ENCODE results near the gene KIF20B.

Gene KIF20B

DNA sequence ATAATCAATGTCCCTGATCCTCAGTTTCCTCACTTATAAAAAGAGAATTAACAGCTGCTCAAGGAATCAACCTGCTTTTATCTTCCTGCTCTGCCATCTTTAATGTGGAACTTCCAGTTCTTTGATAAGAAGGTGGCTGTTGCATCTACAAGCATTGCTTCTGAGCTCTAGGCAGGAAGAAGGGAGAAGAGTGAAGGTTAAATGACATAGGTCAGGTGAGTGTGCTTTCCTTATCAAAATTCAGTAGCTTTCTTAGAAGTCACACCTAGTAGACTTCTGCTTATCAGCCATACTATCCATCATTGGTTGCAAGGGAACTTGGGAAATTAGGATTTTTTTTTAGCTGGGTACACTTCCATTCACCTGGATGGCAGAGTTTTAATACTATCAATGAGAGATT lies 24.0 kb upstream of the KIF20B start:
- H3K36me3 ChIP-seq, result no peaks in the 10 kb centered on the region
- TF ChIP-seq, protein P1, sequence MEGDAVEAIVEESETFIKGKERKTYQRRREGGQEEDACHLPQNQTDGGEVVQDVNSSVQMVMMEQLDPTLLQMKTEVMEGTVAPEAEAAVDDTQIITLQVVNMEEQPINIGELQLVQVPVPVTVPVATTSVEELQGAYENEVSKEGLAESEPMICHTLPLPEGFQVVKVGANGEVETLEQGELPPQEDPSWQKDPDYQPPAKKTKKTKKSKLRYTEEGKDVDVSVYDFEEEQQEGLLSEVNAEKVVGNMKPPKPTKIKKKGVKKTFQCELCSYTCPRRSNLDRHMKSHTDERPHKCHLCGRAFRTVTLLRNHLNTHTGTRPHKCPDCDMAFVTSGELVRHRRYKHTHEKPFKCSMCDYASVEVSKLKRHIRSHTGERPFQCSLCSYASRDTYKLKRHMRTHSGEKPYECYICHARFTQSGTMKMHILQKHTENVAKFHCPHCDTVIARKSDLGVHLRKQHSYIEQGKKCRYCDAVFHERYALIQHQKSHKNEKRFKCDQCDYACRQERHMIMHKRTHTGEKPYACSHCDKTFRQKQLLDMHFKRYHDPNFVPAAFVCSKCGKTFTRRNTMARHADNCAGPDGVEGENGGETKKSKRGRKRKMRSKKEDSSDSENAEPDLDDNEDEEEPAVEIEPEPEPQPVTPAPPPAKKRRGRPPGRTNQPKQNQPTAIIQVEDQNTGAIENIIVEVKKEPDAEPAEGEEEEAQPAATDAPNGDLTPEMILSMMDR (IDR thresholded peaks at IDR 0.05), result no peak

DNA sequence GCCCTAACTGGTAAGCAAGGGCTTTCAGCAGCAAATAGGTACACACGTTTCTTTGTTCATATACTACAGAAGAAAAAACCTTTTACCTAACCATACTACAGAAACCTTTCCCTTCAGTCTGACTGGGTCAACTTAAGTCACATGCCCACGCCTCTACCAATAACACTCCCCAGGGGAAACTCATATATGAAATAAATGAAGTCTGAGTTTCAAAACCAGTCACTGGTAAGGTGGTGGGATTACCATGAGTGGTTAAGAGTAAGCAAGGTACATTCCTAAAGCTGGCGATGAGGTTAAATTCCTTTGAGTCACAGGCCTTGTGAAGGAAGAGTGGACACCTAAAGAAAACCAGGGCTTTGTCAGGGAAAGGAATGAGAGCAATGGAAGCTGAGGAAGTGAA lies 21.4 kb upstream of the KIF20B start:
- H3K4me3 ChIP-seq (ENCODE audit: low read depth in 1 of 2, low read length in 1 of 2), result no peak overlapping the region
- no peak overlapping the region for H3K27ac ChIP-seq
- no peaks in the 10 kb centered on the region for H3K36me3 ChIP-seq
- H3K9me3 ChIP-seq, result no peaks in the 10 kb centered on the region
- TF ChIP-seq, protein P1 (IDR thresholded peaks at IDR 0.05), result no peak
- H3K4me1 ChIP-seq (ENCODE audit: control insufficient read depth in 1 of 2, insufficient read depth in 1 of 2, low read depth in 1 of 2, low read length in 1 of 2), result peaks cover 0 to 5% of the 10 kb centered on the region in 2 experiments
- peaks cover 6% of the 10 kb centered on the region for H3K27me3 ChIP-seq

More for the DNA sequence above, 24.0 kb upstream of the KIF20B start:
- H3K9me3 ChIP-seq, result no peaks in the 10 kb centered on the region
- no peak overlapping the region for H3K4me3 ChIP-seq (ENCODE audit: low read depth in 1 of 2, low read length in 1 of 2)
- no peaks in the 10 kb centered on the region for H3K4me1 ChIP-seq (ENCODE audit: control insufficient read depth in 1 of 2, insufficient read depth in 1 of 2, low read depth in 1 of 2, low read length in 1 of 2)
- no peaks in the 10 kb centered on the region for H3K27me3 ChIP-seq
- no peak overlapping the region for H3K27ac ChIP-seq

DNA sequence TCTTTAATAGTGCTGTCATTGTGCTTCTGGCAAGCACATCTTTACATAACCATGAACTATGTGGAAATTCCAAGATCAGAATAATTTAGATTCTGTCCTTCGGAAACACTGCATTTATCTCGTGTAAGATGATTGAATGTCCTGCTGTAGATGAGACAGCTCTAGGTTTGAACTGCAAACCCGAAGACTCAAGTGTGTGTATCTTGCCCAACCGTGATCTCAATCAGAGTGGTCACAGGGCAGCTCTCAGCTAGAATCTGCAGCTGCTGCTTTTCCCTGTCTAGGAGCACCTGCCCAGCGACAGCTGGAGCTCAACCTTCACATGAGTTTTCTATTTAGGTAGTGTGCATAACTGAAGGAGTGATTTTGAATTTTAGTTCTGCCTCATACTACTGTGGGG lies 17.5 kb upstream of the KIF20B start:
- TF ChIP-seq, protein P1 (IDR thresholded peaks at IDR 0.05), result no peak
- H3K36me3 ChIP-seq, result no peaks in the 10 kb centered on the region
- H3K27me3 ChIP-seq, result peaks cover 6% of the 10 kb centered on the region
- no peaks in the 10 kb centered on the region for H3K9me3 ChIP-seq
- no peak overlapping the region for H3K4me3 ChIP-seq (ENCODE audit: low read depth in 1 of 2, low read length in 1 of 2)
- no peak overlapping the region for H3K27ac ChIP-seq
- H3K4me1 ChIP-seq (ENCODE audit: control insufficient read depth in 1 of 2, insufficient read depth in 1 of 2, low read depth in 1 of 2, low read length in 1 of 2), result peaks cover 0 to 5% of the 10 kb centered on the region in 2 experiments

DNA sequence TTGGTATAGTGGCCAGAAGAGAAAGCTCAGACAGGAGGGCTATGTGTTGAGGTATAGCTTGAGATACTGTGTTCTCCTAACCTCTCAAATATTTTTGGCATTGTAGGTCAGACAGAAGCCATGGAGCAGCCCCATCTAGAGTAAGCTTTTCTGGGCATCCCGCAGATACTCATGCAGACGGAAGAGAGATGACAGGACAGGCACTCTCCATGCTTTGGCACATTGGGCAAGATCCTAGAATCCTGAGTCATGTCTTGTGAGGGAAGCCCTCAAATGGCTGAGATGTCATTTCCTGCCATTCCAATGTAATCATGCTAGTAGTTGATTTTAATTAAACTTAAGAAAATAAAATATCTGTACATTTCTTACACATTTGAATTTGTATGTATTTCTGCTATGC lies 16.8 kb upstream of the KIF20B start:
- no peaks in the 10 kb centered on the region for H3K9me3 ChIP-seq
- peaks cover 0 to 5% of the 10 kb centered on the region in 2 experiments for H3K4me1 ChIP-seq (ENCODE audit: control insufficient read depth in 1 of 2, insufficient read depth in 1 of 2, low read depth in 1 of 2, low read length in 1 of 2)
- H3K27me3 ChIP-seq, result peaks cover 6% of the 10 kb centered on the region
- H3K27ac ChIP-seq, result no peak overlapping the region
- no peak overlapping the region for H3K4me3 ChIP-seq (ENCODE audit: low read depth in 1 of 2, low read length in 1 of 2)
- H3K36me3 ChIP-seq, result no peaks in the 10 kb centered on the region
- TF ChIP-seq, protein P1 (IDR thresholded peaks at IDR 0.05), result no peak

DNA sequence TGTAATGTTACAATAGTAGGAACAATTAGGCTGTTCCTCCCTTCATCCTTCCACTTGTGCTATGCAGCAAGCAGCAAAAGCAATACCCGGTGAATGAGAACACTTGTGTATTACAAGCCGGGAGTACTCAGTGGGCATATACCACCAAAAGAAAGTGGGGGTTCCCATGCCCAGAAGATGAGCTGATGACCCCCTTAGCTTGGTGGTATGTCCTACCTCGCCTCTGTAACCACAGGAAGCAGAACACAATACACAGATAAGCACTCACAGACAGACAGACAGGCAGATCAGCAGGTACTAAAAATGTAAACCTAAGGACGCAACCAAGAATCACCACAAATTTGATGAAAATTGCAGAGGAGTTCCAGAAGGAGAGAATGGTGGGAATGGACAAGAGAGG lies 15.5 kb upstream of the KIF20B start:
- no peaks in the 10 kb centered on the region for H3K36me3 ChIP-seq
- TF ChIP-seq, protein P1 (IDR thresholded peaks at IDR 0.05), result no peak
- peaks cover 0 to 5% of the 10 kb centered on the region in 2 experiments for H3K4me1 ChIP-seq (ENCODE audit: control insufficient read depth in 1 of 2, insufficient read depth in 1 of 2, low read depth in 1 of 2, low read length in 1 of 2)
- H3K27ac ChIP-seq, result no peak overlapping the region
- no peaks in the 10 kb centered on the region for H3K9me3 ChIP-seq
- no peak overlapping the region for H3K4me3 ChIP-seq (ENCODE audit: low read depth in 1 of 2, low read length in 1 of 2)
- H3K27me3 ChIP-seq, result peaks cover 6% of the 10 kb centered on the region

DNA sequence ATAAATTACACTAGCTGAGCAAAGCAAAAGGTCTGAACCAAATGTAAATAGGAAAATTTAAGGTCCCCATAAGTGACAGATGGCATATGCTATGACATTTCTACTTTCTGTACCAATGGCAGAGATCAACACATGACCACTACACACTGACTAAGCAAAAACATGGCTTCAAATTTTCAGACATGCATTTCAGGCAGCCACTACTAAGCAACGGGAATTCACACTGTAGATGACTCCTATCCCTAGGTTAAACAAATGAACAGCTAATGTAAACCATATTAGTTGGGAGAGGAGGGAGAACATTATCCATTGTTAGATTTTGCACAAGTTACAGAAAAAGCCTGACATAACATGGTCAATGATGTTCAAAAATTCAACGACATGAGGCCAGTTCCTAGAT lies 11.4 kb upstream of the KIF20B start:
- no peaks in the 10 kb centered on the region for H3K27me3 ChIP-seq
- H3K4me1 ChIP-seq (ENCODE audit: control insufficient read depth in 1 of 2, insufficient read depth in 1 of 2, low read depth in 1 of 2, low read length in 1 of 2), result no peaks in the 10 kb centered on the region
- H3K9me3 ChIP-seq, result no peaks in the 10 kb centered on the region
- TF ChIP-seq, protein P1 (IDR thresholded peaks at IDR 0.05), result no peak
- no peak overlapping the region for H3K4me3 ChIP-seq (ENCODE audit: low read depth in 1 of 2, low read length in 1 of 2)
- H3K27ac ChIP-seq, result no peak overlapping the region
- no peaks in the 10 kb centered on the region for H3K36me3 ChIP-seq
